Epithelial cell of esophagus (primary cell): ENCODE measurements around the gene TEX2.

Experiments used
- DNase-seq: peaks from one replicate; pipeline ENCODE4 v3.0.0; 2010; ENCODE audit warnings: low read depth
- H3K4me3 ChIP-seq: 2 replicates; pipeline ENCODE4 v1.5.1; 2011; ENCODE audit warnings: mild to moderate bottlenecking, low read length, control low read depth
- TF ChIP-seq, protein P1 (sequence below): IDR thresholded peaks from 2 replicates; pipeline ENCODE4 v1.5.1; 2011; ENCODE audit warnings: low read depth, mild to moderate bottlenecking, low read length, control low read depth, inconsistent platforms; ENCODE audit not compliant: insufficient read depth; ENCODE audit errors: missing control alignments

Gene TEX2

DNA sequence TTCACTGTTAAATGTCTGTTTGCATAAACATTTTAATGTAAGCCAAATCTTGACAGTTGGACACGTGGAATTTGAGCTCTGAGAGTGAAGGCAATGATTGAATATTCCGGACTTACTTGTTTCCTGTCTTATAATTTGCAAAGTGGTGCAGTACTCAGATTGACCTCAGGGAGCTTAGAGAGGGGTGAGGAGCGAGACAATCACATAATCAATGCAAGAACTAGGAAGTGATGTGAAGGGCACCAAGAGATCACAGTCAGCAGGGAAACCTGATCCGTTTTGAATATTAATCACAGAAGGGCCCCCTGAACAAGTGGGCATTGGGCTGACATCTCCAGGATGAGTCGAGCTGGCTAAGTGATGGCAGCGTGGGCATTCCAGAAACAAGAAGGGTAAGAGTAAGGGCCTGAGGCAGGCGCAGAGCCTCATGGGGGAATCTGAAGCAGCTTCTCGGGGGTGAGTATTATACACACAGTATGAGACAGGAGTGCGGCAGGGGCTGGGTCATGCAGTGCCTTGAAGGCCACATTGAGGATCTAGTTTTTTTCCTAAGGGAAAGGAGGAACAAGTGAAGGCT lies 26.1 kb downstream of the TEX2 start:
- H3K4me3 ChIP-seq: no peak overlapping the region
- TF ChIP-seq, protein P1, sequence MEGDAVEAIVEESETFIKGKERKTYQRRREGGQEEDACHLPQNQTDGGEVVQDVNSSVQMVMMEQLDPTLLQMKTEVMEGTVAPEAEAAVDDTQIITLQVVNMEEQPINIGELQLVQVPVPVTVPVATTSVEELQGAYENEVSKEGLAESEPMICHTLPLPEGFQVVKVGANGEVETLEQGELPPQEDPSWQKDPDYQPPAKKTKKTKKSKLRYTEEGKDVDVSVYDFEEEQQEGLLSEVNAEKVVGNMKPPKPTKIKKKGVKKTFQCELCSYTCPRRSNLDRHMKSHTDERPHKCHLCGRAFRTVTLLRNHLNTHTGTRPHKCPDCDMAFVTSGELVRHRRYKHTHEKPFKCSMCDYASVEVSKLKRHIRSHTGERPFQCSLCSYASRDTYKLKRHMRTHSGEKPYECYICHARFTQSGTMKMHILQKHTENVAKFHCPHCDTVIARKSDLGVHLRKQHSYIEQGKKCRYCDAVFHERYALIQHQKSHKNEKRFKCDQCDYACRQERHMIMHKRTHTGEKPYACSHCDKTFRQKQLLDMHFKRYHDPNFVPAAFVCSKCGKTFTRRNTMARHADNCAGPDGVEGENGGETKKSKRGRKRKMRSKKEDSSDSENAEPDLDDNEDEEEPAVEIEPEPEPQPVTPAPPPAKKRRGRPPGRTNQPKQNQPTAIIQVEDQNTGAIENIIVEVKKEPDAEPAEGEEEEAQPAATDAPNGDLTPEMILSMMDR: peak; percentile 23
- DNase-seq: no peak

DNA sequence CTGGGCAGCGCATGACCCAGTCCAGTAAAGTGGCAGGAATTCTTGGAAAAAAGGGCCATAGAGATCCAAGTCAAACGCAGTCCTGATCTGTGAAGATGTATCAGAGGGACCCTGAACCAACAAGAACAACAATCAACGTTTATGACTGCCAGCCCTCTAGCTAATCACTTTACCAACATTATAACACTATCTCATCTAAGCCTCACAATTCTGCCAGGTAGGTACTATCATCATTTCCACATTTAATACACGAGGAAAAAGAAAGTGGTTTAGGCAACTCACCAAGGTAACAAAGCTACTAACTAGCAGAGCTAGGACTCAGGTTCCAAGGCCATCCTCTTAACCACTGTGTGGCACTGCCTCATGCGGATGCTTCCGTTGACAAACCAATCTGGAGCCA lies 28.1 kb downstream of the TEX2 start:
- TF ChIP-seq, protein P1: no peak
- H3K4me3 ChIP-seq: no peak overlapping the region
- DNase-seq: no peak

DNA sequence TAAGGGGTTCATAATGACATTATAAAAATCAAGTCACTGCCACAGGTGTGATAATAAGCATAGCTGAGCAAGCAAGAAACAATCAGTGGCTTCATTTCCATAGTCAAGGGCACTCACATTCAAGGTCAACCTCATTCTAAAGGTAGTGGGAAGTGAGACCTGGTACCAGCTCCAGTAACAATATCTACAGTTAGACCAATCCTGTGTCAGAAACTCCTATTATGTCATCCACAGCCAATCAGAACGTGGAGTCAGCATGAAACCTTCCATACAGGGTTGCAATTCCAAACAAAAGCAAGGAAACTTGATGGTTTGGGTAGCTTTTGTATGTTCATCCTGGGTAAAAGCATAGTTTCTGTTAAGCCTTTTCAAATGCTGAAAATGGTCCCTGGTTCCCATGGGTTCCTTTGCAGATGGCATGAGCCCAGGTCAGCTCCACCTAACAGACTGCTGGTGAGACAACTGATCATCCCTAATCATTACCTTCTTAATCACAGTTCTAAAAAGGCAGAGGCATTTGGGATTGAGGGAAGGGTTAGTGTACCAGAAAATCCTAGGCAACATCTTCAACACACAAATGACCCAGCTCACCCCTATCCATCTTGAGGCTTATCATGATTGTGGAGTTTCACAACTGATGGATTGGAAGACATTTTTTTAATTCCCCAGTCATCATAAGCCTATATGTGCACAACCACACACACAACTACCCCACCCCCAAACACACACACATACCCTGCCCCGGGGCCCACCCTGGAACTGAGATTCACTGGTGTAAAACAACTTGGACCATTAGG lies 30.4 kb downstream of the TEX2 start:
- TF ChIP-seq, protein P1: no peak
- no peak for DNase-seq
- H3K4me3 ChIP-seq: no peak overlapping the region

DNA sequence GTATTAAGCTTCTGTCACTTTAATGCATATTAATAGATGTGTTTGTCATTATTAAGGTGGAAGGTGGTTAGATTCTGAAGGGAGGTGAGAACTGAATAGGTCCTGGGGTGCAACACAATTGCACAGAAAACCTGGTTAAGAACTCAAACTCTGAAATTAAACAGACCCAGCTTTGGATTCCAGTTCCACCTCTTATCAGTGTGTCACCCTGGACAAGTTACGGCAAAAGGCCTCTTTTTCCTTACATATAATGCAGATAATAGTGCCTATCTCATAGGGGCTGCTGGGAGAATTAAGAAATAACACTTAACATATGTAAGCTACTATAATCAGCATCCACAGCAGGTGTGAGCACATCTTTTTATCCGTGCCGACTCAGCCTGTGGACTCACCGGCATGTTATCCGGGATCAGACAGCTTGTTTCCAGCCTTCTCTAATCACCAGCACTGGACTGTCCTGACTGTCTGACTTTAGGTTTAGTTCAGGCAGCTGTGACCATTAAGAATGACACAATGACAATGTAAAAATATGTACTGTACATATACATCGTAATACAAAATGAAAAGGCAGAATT lies 31.4 kb downstream of the TEX2 start:
- H3K4me3 ChIP-seq: no peak overlapping the region
- DNase-seq: peak; percentile 49
- TF ChIP-seq, protein P1: no peak

DNA sequence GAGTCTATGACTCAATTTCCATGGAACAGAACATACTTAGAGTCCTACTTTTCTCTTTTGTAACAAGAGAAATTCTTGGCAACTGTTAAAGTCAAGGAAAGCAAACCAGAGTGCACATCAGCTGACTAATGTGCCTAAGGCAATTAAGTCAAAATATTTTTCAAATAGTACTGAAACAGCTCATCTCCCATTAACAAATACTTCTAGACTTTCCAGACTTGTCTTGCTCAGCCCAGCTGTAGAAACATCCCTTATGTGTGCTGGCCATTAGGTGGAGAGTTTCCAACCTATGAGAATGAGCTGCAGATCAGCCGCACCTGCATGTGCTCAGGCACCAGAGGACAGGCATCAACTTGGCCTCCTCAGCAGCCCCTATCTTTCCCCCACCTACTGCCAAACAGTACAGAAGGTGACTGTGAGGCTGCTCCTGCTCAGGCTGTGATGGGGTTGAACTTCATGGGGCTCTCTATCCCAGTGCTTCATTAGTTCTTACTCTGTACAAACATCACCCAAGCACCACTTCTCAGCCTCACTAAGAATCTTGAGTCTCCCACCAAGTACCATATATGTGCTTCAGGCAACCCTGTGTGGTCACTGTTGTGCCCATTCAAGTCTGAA lies 32.2 kb downstream of the TEX2 start:
- TF ChIP-seq, protein P1: peak; percentile 29
- H3K4me3 ChIP-seq: no peak overlapping the region
- peak; percentile 96 for DNase-seq

DNA sequence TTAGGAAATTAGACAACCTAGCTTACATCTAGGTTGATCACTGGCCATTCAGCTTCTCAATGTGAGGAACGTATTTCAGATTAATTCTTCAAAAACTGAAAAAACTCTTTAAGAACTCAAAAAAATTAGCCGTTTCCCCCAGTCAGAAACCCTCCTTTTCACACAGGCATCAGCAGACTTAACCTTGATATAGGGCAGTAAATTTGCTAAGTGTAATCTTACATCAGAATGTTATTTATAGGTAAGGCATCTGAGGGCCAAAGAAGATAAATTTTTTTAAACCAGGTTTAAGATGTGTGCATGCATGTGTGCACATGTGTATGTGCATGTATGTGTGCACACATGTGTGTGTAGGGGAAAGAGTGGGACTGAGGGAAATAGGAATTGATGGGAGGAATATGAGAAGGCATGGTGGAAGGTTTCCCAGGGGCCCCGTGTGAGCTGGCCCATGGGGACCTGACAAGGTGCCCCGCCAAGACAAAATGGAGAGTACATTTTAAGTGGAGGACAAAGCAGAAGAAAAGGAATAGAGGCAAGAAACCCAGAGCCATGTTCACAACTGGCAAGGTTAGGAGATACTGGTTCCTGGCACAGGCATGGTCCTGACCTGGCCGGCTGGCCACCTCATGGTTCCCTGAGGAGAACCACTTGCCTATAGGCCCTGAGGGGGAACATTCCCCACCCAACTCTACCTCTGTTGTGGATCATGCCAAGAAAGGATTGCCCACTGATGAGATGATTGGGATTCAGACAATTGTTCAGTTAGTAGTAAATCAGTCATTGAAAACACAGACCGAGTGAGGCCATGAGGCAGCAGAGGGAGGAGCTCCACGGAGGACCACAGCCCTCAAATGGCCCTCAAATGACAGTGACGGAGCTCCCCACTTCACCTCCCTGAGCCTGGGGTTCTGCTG lies 33.0 kb downstream of the TEX2 start:
- TF ChIP-seq, protein P1: no peak
- H3K4me3 ChIP-seq: no peak overlapping the region
- DNase-seq: no peak
